Kidney epithelial cell (primary cell): Measurements from ENCODE around the gene TMEM79. TPM values are rescaled to one million over a fixed set of nuclear protein-coding genes. Genes with fewer than 3 reads are reported as not detected.

ENCODE experiments used
- DNase-seq: peaks from one replicate; pipeline ENCODE4 v3.0.0-alpha.2; 2010; ENCODE audit warnings: low read depth
- H3K27me3 ChIP-seq: 2 replicates; pipeline ENCODE4 v1.6.0; 2011; ENCODE audit warnings: low read length; ENCODE audit not compliant: control insufficient read depth, insufficient read depth
- H3K36me3 ChIP-seq: 2 replicates; pipeline ENCODE4 v1.5.1; 2011; ENCODE audit warnings: low read length; ENCODE audit not compliant: control insufficient read depth, insufficient read depth
- H3K4me3 ChIP-seq: 2 replicates; pipeline ENCODE4 v1.5.1; 2011; ENCODE audit warnings: low read depth, mild to moderate bottlenecking, control low read depth, low read length
- total RNA-seq: library from RNA; depleted of rRNA; stranded (reverse); fragments of >200 nt; gene quantifications from 2 replicates; pipeline ENCODE4 v1.2.3, GENCODE V29; 2015
- TF ChIP-seq, protein P1 (sequence below): IDR thresholded peaks from 2 replicates; pipeline ENCODE4 v1.5.1; 2011; ENCODE audit warnings: mild to moderate bottlenecking, moderate library complexity, low read length, control low read depth, inconsistent platforms; ENCODE audit not compliant: insufficient read depth, poor library complexity, severe bottlenecking

TMEM79 gene
- total RNA-seq, 1 donor from 2014 or later, result 1.9 TPM

GRCh38 chr1:156247460-156248322, 36.4 kb upstream of the TMEM79 start, which contains the start of gene PAQR6:
PAQR6 (minus strand) TSS chr1:156248056; CDS start chr1:156246731, 1,325 bp downstream.
- Histone ChIP-seq H3K27me3 (peaks cover 4% of the 10 kb centered on the region), H3K36me3 (peaks cover 5% of the 10 kb centered on the region), H3K4me3 (no peak within 1 kb of the TSS)
- DNase-seq, result no peak
- TF ChIP-seq, protein P1, sequence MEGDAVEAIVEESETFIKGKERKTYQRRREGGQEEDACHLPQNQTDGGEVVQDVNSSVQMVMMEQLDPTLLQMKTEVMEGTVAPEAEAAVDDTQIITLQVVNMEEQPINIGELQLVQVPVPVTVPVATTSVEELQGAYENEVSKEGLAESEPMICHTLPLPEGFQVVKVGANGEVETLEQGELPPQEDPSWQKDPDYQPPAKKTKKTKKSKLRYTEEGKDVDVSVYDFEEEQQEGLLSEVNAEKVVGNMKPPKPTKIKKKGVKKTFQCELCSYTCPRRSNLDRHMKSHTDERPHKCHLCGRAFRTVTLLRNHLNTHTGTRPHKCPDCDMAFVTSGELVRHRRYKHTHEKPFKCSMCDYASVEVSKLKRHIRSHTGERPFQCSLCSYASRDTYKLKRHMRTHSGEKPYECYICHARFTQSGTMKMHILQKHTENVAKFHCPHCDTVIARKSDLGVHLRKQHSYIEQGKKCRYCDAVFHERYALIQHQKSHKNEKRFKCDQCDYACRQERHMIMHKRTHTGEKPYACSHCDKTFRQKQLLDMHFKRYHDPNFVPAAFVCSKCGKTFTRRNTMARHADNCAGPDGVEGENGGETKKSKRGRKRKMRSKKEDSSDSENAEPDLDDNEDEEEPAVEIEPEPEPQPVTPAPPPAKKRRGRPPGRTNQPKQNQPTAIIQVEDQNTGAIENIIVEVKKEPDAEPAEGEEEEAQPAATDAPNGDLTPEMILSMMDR, result no peak

- TF ChIP-seq, protein P1, result no peak
- Histone ChIP-seq H3K36me3 (peaks cover 6% of the 10 kb centered on the region), H3K4me3 (no peak overlapping the region), H3K27me3 (peaks cover 4% of the 10 kb centered on the region)
- no peak for DNase-seq
Measured at GRCh38 chr1:156248323-156248683, 35.8 kb upstream of the TMEM79 start.

- no peak for DNase-seq
- peaks cover 4% of the 10 kb centered on the region for H3K27me3 ChIP-seq
- H3K4me3 ChIP-seq, result no peak overlapping the region
- H3K36me3 ChIP-seq, result peaks cover 7% of the 10 kb centered on the region
- TF ChIP-seq, protein P1, result no peak
Measured at GRCh38 chr1:156249593-156249992, 34.5 kb upstream of the TMEM79 start.

- Histone ChIP-seq H3K27me3 (no peaks in the 10 kb centered on the region), H3K4me3 (no peak overlapping the region), H3K36me3 (peaks cover 7% of the 10 kb centered on the region)
- TF ChIP-seq, protein P1, result no peak
- DNase-seq, result no peak
Measured at GRCh38 chr1:156251527-156251926, 32.6 kb upstream of the TMEM79 start.

GRCh38 chr1:156253634-156254033, 30.5 kb upstream of the TMEM79 start:
- TF ChIP-seq, protein P1, result no peak
- H3K27me3 ChIP-seq, result no peaks in the 10 kb centered on the region
- no peak for DNase-seq

More at GRCh38 chr1:156253634-156254033, 30.5 kb upstream of the TMEM79 start:
- Histone ChIP-seq H3K36me3 (peaks cover 7% of the 10 kb centered on the region), H3K4me3 (no peak overlapping the region)
